Osteocyte (in vitro differentiated cells): Measurements from ENCODE around the gene BNIP1. TPM values are rescaled to one million over a fixed set of nuclear protein-coding genes. Genes with fewer than 3 reads are reported as not detected.
A peak's percentile ranks its signal among the peaks of the same experiment; 100 is the strongest.

ENCODE experiments used
- DNase-seq: peaks from one replicate; pipeline ENCODE4 v3.0.0; 2021; ENCODE audit warnings: mixed read lengths; ENCODE audit not compliant: unreplicated experiment; ENCODE audit errors: extremely low spot score
- H3K27ac Mint-ChIP-seq: one replicate; pipeline ENCODE4 v1.8.0; 2021; ENCODE audit warnings: mild to moderate bottlenecking, mixed read lengths; ENCODE audit not compliant: unreplicated experiment
- H3K27me3 Mint-ChIP-seq: one replicate; pipeline ENCODE4 v1.8.0; 2021; ENCODE audit warnings: mixed read lengths; ENCODE audit not compliant: unreplicated experiment
- H3K36me3 Mint-ChIP-seq: one replicate; pipeline ENCODE4 v1.8.0; 2021; ENCODE audit warnings: mixed read lengths; ENCODE audit not compliant: unreplicated experiment
- H3K4me1 Mint-ChIP-seq: one replicate; pipeline ENCODE4 v1.8.0; 2021; ENCODE audit warnings: mixed read lengths; ENCODE audit not compliant: unreplicated experiment
- H3K4me3 Mint-ChIP-seq: one replicate; pipeline ENCODE4 v1.8.0; 2021; ENCODE audit warnings: mild to moderate bottlenecking, moderate library complexity, mixed read lengths; ENCODE audit not compliant: unreplicated experiment
- H3K9me3 Mint-ChIP-seq: one replicate; pipeline ENCODE4 v1.8.0; 2021; ENCODE audit warnings: mixed read lengths; ENCODE audit not compliant: unreplicated experiment
- total RNA-seq: library from RNA; stranded (reverse); gene quantifications from 2 replicates; pipeline ENCODE4 v1.2.1, GENCODE V29; 2021
- TF ChIP-seq, protein P1 (sequence below): fragments of 200-600 bp; sonication (generic); IDR thresholded peaks from 2 replicates; pipeline ENCODE4 v1.5.0; 2021; ENCODE audit warnings: antibody characterized with exemption, mild to moderate bottlenecking, moderate library complexity

The BNIP1 gene
- total RNA-seq, 1 donor from 2014 or later: 10.5 TPM

DNA sequence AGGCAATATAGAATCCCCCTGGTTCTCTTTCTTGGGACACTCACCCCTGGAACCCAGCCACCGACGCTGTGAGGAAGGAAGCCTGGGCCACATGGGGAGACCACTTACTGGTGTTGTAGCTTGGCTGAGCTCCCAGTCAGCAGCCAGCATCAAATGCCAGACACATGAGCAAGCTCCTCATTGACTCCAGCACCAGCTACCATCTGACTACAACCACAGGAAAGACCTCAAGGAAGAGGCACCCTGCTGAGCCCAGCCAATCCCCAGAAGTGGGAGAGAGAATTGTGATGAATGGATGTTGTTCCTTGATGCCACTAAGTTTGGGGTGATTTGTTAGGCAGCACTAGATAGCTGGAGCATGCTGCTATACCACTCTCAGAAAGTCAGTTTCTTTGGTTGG is 36.0 kb downstream of the BNIP1 start:
- no peaks in the 10 kb centered on the region for H3K27me3 Mint-ChIP-seq
- TF ChIP-seq, protein P1, sequence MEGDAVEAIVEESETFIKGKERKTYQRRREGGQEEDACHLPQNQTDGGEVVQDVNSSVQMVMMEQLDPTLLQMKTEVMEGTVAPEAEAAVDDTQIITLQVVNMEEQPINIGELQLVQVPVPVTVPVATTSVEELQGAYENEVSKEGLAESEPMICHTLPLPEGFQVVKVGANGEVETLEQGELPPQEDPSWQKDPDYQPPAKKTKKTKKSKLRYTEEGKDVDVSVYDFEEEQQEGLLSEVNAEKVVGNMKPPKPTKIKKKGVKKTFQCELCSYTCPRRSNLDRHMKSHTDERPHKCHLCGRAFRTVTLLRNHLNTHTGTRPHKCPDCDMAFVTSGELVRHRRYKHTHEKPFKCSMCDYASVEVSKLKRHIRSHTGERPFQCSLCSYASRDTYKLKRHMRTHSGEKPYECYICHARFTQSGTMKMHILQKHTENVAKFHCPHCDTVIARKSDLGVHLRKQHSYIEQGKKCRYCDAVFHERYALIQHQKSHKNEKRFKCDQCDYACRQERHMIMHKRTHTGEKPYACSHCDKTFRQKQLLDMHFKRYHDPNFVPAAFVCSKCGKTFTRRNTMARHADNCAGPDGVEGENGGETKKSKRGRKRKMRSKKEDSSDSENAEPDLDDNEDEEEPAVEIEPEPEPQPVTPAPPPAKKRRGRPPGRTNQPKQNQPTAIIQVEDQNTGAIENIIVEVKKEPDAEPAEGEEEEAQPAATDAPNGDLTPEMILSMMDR: no peak
- H3K27ac Mint-ChIP-seq: no peak overlapping the region
- no peak overlapping the region for H3K4me3 Mint-ChIP-seq
- H3K9me3 Mint-ChIP-seq: peaks cover 9% of the 10 kb centered on the region
- no peaks in the 10 kb centered on the region for H3K4me1 Mint-ChIP-seq
- H3K36me3 Mint-ChIP-seq: peaks cover 4% of the 10 kb centered on the region
- no peak for DNase-seq

GRCh38 chr5:173187054-173187743 is 42.9 kb downstream of the BNIP1 start:
- Mint-ChIP-seq H3K4me3 (no peak overlapping the region), H3K36me3 (no peaks in the 10 kb centered on the region), H3K27ac (no peak overlapping the region), H3K4me1 (no peaks in the 10 kb centered on the region), H3K9me3 (no peaks in the 10 kb centered on the region), H3K27me3 (peaks cover 2% of the 10 kb centered on the region)
- DNase-seq: no peak
- TF ChIP-seq, protein P1: peak; percentile 8

GRCh38 chr5:173188280-173188679 is 43.9 kb downstream of the BNIP1 start:
- no peak for DNase-seq
- Mint-ChIP-seq H3K4me3 (no peak overlapping the region), H3K4me1 (no peaks in the 10 kb centered on the region), H3K36me3 (no peaks in the 10 kb centered on the region), H3K27me3 (peaks cover 2% of the 10 kb centered on the region), H3K27ac (no peak overlapping the region), H3K9me3 (no peaks in the 10 kb centered on the region)
- TF ChIP-seq, protein P1: no peak

DNA sequence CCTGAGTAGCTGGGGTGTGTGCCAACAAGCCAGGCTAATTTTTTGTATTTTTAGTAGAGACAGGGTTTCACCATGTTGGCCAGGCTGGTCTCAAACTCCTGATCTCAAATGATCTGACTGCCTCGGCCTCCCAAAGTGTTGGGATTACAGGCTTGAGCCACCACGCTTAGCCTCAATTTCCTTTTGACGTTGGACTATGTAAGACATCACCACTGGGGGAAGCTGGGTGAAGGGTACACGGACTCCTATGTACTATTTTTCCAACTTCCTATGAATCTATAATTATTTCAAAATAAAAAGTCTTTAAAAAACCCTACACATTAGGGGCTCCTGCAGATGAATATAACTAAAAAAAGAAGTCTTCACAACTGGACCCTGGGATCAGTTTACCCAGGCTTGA is 46.7 kb downstream of the BNIP1 start:
- Mint-ChIP-seq H3K4me3 (no peak overlapping the region), H3K4me1 (no peaks in the 10 kb centered on the region), H3K27ac (no peak overlapping the region), H3K9me3 (no peaks in the 10 kb centered on the region), H3K36me3 (no peaks in the 10 kb centered on the region), H3K27me3 (peaks cover 5% of the 10 kb centered on the region)
- TF ChIP-seq, protein P1: no peak
- DNase-seq: no peak

- no peaks in the 10 kb centered on the region for H3K4me1 Mint-ChIP-seq
- no peak overlapping the region for H3K4me3 Mint-ChIP-seq
- no peaks in the 10 kb centered on the region for H3K36me3 Mint-ChIP-seq
- peaks cover 5% of the 10 kb centered on the region for H3K27me3 Mint-ChIP-seq
- no peaks in the 10 kb centered on the region for H3K9me3 Mint-ChIP-seq
- TF ChIP-seq, protein P1: no peak
- no peak for DNase-seq
- H3K27ac Mint-ChIP-seq: no peak overlapping the region
Measured at GRCh38 chr5:173191561-173191960, 47.2 kb downstream of the BNIP1 start.
